ENCODE measurements around the gene CHCHD1. TPM values are rescaled to one million over a fixed set of nuclear protein-coding genes. Genes with fewer than 3 reads are reported as not detected.

CHCHD1 gene
- total RNA-seq, 1 experiment from 2014 or later: 36.6 TPM

GRCh38 chr10:73812657-73813056, 30.8 kb downstream of the CHCHD1 start (continued):
- no peak for TF ChIP-seq CTCF (IDR thresholded peaks at IDR 0.05 in 2 of 3, conservative IDR thresholded peaks at IDR 0.05 in 1 of 3; ENCODE audit: borderline replicate concordance in 1 of 3, insufficient read depth in 1 of 3, low read depth in 2 of 3, low read length in 2 of 3)
- no peak for TF ChIP-seq ZFX (IDR thresholded peaks at IDR 0.05)
- TF ChIP-seq, protein P1, sequence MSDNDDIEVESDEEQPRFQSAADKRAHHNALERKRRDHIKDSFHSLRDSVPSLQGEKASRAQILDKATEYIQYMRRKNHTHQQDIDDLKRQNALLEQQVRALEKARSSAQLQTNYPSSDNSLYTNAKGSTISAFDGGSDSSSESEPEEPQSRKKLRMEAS (IDR thresholded peaks at IDR 0.05): no peak

DNA sequence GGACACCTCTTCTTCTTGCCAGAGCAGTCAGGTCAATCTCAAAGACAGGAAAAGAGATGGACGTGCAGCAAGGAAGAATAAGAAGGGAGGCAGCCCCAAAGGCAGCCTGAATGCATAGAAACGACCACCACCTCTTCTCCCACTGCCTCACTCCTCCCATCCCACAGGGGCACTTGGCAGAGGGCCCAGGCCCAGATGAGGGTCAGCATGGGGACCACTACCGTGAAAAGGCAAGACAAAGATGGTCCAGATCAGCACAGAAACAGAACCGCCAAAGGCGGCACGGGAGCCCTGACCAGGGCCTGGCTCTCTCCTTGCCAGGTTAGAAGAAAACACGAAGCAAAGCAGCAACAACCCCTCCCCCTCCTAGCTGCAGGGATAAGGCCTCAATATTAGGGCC, 31.5 kb downstream of the CHCHD1 start:
- Histone ChIP-seq H3K4me2 (ENCODE audit: low read length) (no peak overlapping the region), H3K9ac (ENCODE audit: low read length) (no peak overlapping the region), H3K79me2 (ENCODE audit: insufficient read depth, low read length) (0 out of 2 replicates have a peak, but pooled peaks cover 5% of the 10 kb centered on the region), H3K27me3 (ENCODE audit: insufficient read depth, low read length) (no peaks in the 10 kb centered on the region), H3K9me2 (ENCODE audit: insufficient read depth) (no peaks in the 10 kb centered on the region), H3K9me3 (ENCODE audit: control insufficient read depth in 1 of 2, insufficient read depth in 1 of 2, low read depth in 1 of 2, low read length in 2 of 2) (no peaks in the 10 kb centered on the region), H3K4me3 (replicated peaks in 1 of 2; ENCODE audit: low read depth in 1 of 2, low read length in 2 of 2) (no peak overlapping the region), H3K36me3 (ENCODE audit: control insufficient read depth in 1 of 2, insufficient read depth in 2 of 2, low read length in 2 of 2) (peaks cover 12 to 18% of the 10 kb centered on the region in 2 experiments; a peak in 3 of 4 replicates), H2AFZ (ENCODE audit: low read depth, low read length, poor library complexity, severe bottlenecking) (no peak overlapping the region), H3K27ac (ENCODE audit: low read depth, low read length) (no peak overlapping the region), H3K4me1 (ENCODE audit: control insufficient read depth in 1 of 2, insufficient read depth in 2 of 2, low read length in 2 of 2) (peaks cover 4 to 26% of the 10 kb centered on the region in 2 experiments; a peak in 3 of 4 replicates), H4K20me1 (ENCODE audit: insufficient read depth) (no peaks in the 10 kb centered on the region)
- ChIA-PET POLR2A (no interaction called here), CTCF (no interaction called here), RAD21 (ENCODE audit: low non-redundant PET in 1 of 2, low total read pairs in 2 of 2, uncharacterized antibody in 2 of 2, unreplicated experiment in 2 of 2) (no interaction called here)
- DNase-seq (ENCODE audit: low read depth, low spot score) (no peak), ATAC-seq (no peak)
- no TSS peak for BruUV-seq (replicated peaks)
- intact Hi-C loops (cut with micrococcal nuclease): no loop called here
- no peak for TF ChIP-seq ATF3 (IDR thresholded peaks at IDR 0.05)
- TF ChIP-seq SP1 (IDR thresholded peaks at IDR 0.05; ENCODE audit: low read depth): no peak
- TF ChIP-seq, protein P1 (IDR thresholded peaks at IDR 0.05): no peak
- no peak for TF ChIP-seq ZFX (IDR thresholded peaks at IDR 0.05)
- TF ChIP-seq CTCF (IDR thresholded peaks at IDR 0.05 in 2 of 3, conservative IDR thresholded peaks at IDR 0.05 in 1 of 3; ENCODE audit: borderline replicate concordance in 1 of 3, insufficient read depth in 1 of 3, low read depth in 2 of 3, low read length in 2 of 3): no peak
- no peak for TF ChIP-seq POLR2AphosphoS5 (IDR thresholded peaks at IDR 0.05; ENCODE audit: low read depth, low read length)
- no peak for TF ChIP-seq CBX3 (IDR thresholded peaks at IDR 0.05; ENCODE audit: low read depth)
- no peak for TF ChIP-seq EZH2 (IDR thresholded peaks at IDR 0.05)
- TF ChIP-seq SIN3A (IDR thresholded peaks at IDR 0.05; ENCODE audit: low read depth): no peak
- TF ChIP-seq FOSL1 (IDR thresholded peaks at IDR 0.05; ENCODE audit: low read depth): no peak
- TF ChIP-seq POLR2A (IDR thresholded peaks at IDR 0.05; ENCODE audit: borderline replicate concordance, extremely low read depth, insufficient read depth, insufficient read length): no peak
- TF ChIP-seq, protein P2, sequence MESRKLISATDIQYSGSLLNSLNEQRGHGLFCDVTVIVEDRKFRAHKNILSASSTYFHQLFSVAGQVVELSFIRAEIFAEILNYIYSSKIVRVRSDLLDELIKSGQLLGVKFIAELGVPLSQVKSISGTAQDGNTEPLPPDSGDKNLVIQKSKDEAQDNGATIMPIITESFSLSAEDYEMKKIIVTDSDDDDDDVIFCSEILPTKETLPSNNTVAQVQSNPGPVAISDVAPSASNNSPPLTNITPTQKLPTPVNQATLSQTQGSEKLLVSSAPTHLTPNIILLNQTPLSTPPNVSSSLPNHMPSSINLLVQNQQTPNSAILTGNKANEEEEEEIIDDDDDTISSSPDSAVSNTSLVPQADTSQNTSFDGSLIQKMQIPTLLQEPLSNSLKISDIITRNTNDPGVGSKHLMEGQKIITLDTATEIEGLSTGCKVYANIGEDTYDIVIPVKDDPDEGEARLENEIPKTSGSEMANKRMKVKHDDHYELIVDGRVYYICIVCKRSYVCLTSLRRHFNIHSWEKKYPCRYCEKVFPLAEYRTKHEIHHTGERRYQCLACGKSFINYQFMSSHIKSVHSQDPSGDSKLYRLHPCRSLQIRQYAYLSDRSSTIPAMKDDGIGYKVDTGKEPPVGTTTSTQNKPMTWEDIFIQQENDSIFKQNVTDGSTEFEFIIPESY (IDR thresholded peaks at IDR 0.05; ENCODE audit: extremely low read depth, insufficient replicate concordance, low read length): no peak
- no peak for TF ChIP-seq YY1 (IDR thresholded peaks at IDR 0.05; ENCODE audit: extremely low read depth, insufficient replicate concordance, low read depth, low read length)
